Measurements from ENCODE around the gene GCNT2. TPM values are rescaled to one million over a fixed set of nuclear protein-coding genes. Genes with fewer than 3 reads are reported as not detected.

The GCNT2 gene
- polyA plus RNA-seq, 3 donors = 3.5 to 10.0 (median 4.3) TPM

GRCh38 chr6:10576226-10576625, 55.1 kb downstream of the GCNT2 start:
- no peak for DNase-seq
- TF ChIP-seq, protein P1, sequence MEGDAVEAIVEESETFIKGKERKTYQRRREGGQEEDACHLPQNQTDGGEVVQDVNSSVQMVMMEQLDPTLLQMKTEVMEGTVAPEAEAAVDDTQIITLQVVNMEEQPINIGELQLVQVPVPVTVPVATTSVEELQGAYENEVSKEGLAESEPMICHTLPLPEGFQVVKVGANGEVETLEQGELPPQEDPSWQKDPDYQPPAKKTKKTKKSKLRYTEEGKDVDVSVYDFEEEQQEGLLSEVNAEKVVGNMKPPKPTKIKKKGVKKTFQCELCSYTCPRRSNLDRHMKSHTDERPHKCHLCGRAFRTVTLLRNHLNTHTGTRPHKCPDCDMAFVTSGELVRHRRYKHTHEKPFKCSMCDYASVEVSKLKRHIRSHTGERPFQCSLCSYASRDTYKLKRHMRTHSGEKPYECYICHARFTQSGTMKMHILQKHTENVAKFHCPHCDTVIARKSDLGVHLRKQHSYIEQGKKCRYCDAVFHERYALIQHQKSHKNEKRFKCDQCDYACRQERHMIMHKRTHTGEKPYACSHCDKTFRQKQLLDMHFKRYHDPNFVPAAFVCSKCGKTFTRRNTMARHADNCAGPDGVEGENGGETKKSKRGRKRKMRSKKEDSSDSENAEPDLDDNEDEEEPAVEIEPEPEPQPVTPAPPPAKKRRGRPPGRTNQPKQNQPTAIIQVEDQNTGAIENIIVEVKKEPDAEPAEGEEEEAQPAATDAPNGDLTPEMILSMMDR (IDR thresholded peaks at IDR 0.05) = no peak
- peaks cover 12 to 34% of the 10 kb centered on the region in 2 donors for H3K36me3 ChIP-seq (replicated peaks in 1 of 2; ENCODE audit: control insufficient read depth in 1 of 2, insufficient read depth in 2 of 2, low read length in 2 of 2)
- no peak overlapping the region for H2AFZ ChIP-seq (ENCODE audit: insufficient read depth, low read depth, low read length, poor library complexity, severe bottlenecking)
- H3K79me2 ChIP-seq (ENCODE audit: insufficient read depth, low read length) = peaks cover 37% of the 10 kb centered on the region
- H3K27me3 Mint-ChIP-seq (ENCODE audit: low read depth in 3 of 3) = peaks cover 0 to 2% (median 0%) of the 10 kb centered on the region in 3 donors
- peak overlapping the region in 1 of 2 donors; percentile 27 for H3K27ac ChIP-seq (ENCODE audit: low read depth in 1 of 2, low read length in 2 of 2)
- 100% methylated on average over 1 of the region's 4 CpGs for WGBS (ENCODE audit: insufficient coverage)
- H3K27me3 ChIP-seq (ENCODE audit: control insufficient read depth in 2 of 2, insufficient read depth in 2 of 2, low read length in 2 of 2) = no peaks in the 10 kb centered on the region
- intact Hi-C loops (cut with micrococcal nuclease) = no loop called here
- peaks cover 24% of the 10 kb centered on the region in 2 donors for H3K36me3 Mint-ChIP-seq
- H3K27ac Mint-ChIP-seq = peak overlapping the region in 3 of 7 donors; percentile 16 to 69 (median 31)
- H3K9ac ChIP-seq (ENCODE audit: insufficient read depth, low read length, poor library complexity, severe bottlenecking) = no peak overlapping the region
- no peak overlapping the region for H3K4me3 ChIP-seq (replicated peaks in 1 of 3; ENCODE audit: low read depth in 2 of 3, low read length in 3 of 3)
- H3K4me3 Mint-ChIP-seq = no peak overlapping the region
- peaks cover 0 to 3% (median 0%) of the 10 kb centered on the region in 7 donors for H3K9me3 Mint-ChIP-seq
- no peak overlapping the region for H3K4me2 ChIP-seq (replicated peaks; ENCODE audit: extremely low read depth, low read length, poor library complexity, severe bottlenecking)
- H3K4me1 ChIP-seq (ENCODE audit: control insufficient read depth in 1 of 2, insufficient read depth in 2 of 2, low read length in 2 of 2) = no peaks in the 10 kb centered on the region
- H4K20me1 ChIP-seq (ENCODE audit: insufficient read depth, low read length) = peaks cover 69% of the 10 kb centered on the region
- peaks cover 9% of the 10 kb centered on the region for H3K4me1 Mint-ChIP-seq
- H3K9me3 ChIP-seq (replicated peaks in 1 of 2; ENCODE audit: control insufficient read depth in 1 of 2, insufficient read depth in 1 of 2, low read length in 2 of 2) = no peaks in the 10 kb centered on the region

- Mint-ChIP-seq H3K27me3 (ENCODE audit: low read depth in 3 of 3) (peaks cover 0 to 2% (median 0%) of the 10 kb centered on the region in 3 donors), H3K9me3 (peaks cover 0 to 3% (median 0%) of the 10 kb centered on the region in 7 donors), H3K4me3 (no peak overlapping the region), H3K4me1 (peaks cover 9% of the 10 kb centered on the region), H3K36me3 (peaks cover 20 to 27% of the 10 kb centered on the region in 2 donors), H3K27ac (no peak overlapping the region)
- no peak overlapping the region for H3K4me3 ChIP-seq (replicated peaks in 1 of 3; ENCODE audit: low read depth in 2 of 3, low read length in 3 of 3)
- no peaks in the 10 kb centered on the region for H3K4me1 ChIP-seq (ENCODE audit: control insufficient read depth in 1 of 2, insufficient read depth in 2 of 2, low read length in 2 of 2)
- H3K4me2 ChIP-seq (replicated peaks; ENCODE audit: extremely low read depth, low read length, poor library complexity, severe bottlenecking) = no peak overlapping the region
- no peak for DNase-seq
- no peak overlapping the region for H2AFZ ChIP-seq (ENCODE audit: insufficient read depth, low read depth, low read length, poor library complexity, severe bottlenecking)
- no peak overlapping the region for H3K27ac ChIP-seq (ENCODE audit: low read depth in 1 of 2, low read length in 2 of 2)
- H3K36me3 ChIP-seq (replicated peaks in 1 of 2; ENCODE audit: control insufficient read depth in 1 of 2, insufficient read depth in 2 of 2, low read length in 2 of 2) = peaks cover 12 to 28% of the 10 kb centered on the region in 2 donors
- intact Hi-C loops (cut with micrococcal nuclease) = no loop called here
- no peaks in the 10 kb centered on the region for H3K27me3 ChIP-seq (ENCODE audit: control insufficient read depth in 2 of 2, insufficient read depth in 2 of 2, low read length in 2 of 2)
- no peaks in the 10 kb centered on the region for H3K9me3 ChIP-seq (replicated peaks in 1 of 2; ENCODE audit: control insufficient read depth in 1 of 2, insufficient read depth in 1 of 2, low read length in 2 of 2)
- WGBS (ENCODE audit: insufficient coverage) = 100% methylated on average over 2 of the region's 8 CpGs
- H4K20me1 ChIP-seq (ENCODE audit: insufficient read depth, low read length) = peaks cover 61% of the 10 kb centered on the region
- no peak overlapping the region for H3K9ac ChIP-seq (ENCODE audit: insufficient read depth, low read length, poor library complexity, severe bottlenecking)
- peaks cover 30% of the 10 kb centered on the region for H3K79me2 ChIP-seq (ENCODE audit: insufficient read depth, low read length)
- TF ChIP-seq, protein P1 (IDR thresholded peaks at IDR 0.05) = no peak
These were observed 56.0 kb downstream of the GCNT2 start for GRCh38 chr6:10577112-10577511.
